HG03025 (cell line): ENCODE data around the gene DET1.
"Not testable (repeated sequence)": the region's sequence is repeated elsewhere in the genome, so short reads cannot be mapped to it uniquely, and the experiment has no call there.

Source experiments
- ATAC-seq: cut with Tn5 transposase; IDR thresholded peaks from one replicate; pipeline ENCODE4 v1.9.1; 2021; ENCODE audit warnings: mild to moderate bottlenecking, moderate library complexity; ENCODE audit not compliant: unreplicated experiment, low FRiP score

The DET1 gene

DNA sequence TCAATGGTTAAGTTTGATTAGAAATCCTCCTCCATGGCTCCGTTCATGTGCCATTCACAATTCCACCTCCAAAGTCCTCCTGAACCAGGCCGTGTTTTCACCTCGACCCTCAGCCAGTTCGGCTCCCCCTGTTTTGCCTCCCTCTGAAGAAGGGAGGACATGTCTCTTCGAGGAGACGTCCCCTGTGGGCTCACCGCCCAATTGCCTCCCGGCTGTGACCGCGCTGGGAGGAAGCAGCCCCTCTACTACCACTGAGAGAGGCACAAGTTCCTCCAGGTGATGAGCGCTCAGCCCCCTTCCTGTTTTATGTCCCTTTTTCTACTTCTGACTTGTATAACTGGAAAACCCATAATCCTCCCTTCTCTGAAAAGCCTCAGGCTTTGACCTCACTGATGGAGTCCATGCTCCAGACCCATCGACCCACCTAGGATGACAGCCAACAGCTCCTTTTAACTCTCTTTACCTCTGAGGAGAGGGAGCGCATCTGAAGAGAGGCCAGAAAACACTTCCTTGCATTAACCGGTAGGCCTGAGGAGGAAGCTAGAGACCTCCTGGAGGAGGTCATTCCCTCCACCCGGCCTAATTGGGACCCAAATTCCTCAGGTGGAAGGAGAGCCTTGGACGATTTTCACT, 4.7 kb downstream of the DET1 start:
- ATAC-seq, result no peak

DNA sequence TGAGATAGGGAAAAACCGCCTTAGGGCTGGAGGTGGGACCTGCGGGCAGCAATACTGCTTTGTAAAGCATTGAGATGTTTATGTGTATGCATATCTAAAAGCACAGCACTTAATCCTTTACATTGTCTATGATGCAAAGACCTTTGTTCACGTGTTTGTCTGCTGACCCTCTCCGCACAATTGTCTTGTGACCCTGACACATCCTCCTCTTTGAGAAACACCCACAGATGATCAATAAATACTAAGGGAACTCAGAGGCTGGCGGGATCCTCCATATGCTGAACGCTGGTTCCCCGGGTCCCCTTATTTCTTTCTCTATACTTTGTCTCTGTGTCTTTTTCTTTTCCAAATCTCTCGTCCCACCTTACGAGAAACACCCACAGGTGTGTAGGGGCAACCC, 5.4 kb downstream of the DET1 start:
- not testable (repeated sequence) for ATAC-seq

DNA sequence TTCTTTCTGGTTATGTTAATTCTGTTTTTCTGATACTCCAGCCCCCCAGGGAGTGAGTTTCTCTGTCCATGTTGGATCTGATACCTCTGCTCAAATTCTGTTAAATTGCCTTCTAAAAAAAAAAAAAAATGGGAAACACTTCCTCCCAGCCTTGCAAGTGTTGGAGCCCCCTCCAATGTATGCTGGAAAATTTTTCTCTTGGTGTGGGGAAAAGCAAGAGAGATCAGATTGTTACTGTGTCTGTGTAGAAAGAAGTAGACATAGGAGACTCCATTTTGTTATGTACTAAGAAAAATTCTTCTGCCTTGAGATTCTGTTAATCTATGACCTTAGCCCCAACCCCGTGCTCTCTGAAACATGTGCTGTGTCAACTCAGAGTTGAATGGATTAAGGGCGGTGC, 6.1 kb downstream of the DET1 start:
- not testable (repeated sequence) for ATAC-seq

DNA sequence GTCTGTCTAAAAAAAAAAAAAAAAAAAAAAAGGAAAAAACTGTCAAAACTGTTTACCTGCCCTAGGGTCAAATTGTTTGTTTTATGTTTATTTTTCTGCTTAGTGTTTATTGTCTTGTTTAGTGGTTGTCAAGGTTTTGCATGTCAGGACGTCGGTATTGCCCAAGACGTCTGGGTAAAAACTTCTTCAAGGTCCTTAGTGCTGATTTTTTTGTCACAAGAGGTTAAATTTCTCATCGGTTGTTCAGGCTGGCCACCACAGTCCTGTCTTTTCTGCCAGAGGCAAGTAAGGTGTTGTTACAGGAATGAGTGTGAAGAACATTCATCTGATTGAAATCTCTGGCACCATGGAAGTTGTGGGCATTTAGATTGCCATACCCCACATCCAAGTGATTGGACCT, 7.0 kb downstream of the DET1 start:
- ATAC-seq, result no peak

DNA sequence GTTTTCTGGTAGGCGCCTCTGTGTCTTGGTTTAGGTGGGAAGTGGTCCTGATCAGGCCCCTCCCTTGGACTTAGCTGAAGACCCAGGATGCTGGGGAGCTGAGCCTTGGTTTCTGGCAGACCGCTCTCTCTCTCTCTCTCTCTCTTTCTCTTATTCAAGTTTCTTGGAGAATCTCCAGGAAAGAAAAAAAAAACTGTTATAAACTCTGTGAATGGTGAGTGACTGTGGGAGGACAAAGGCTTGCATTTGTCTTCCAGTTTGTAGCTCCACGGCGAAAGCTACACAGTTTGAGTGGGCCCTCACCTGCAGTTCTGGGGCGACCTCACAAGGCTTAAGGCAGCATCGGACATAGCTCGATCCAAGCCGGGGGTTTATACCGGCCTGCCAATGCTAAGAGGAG, 7.5 kb downstream of the DET1 start:
- no peak for ATAC-seq

DNA sequence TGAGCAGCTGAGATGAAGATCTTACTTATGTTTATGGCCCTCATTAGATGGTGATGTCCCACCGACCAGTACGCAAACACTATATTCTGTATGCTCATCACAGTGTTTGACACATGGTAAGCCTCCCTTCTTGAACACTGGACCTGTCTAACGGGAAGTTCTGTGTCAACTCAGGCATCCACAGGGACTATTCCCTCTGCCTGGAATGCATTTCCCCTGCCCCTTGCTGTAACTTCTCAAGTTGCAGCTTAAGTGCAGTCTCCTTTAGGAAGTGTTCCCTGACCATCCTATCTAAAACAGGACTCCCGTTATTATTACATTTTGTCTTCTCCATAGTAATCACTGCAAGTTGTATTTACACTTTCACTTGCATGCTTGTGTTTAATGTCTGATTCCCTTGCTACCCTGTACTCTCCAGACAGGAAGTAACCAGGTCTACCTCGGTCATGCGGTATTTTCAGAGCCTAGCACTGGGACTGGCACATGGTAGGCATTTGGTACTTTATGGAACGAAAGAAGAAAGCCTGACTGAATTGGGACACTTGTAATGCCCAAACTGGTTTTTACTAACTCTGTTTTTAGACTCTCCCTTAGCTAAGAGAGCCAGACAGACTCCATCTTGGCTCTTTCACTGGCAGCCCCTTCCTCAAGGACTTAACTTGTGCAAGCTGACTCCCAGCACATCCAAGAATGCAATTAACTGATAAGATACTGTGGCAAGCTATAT, 8.7 kb downstream of the DET1 start:
- no peak for ATAC-seq

DNA sequence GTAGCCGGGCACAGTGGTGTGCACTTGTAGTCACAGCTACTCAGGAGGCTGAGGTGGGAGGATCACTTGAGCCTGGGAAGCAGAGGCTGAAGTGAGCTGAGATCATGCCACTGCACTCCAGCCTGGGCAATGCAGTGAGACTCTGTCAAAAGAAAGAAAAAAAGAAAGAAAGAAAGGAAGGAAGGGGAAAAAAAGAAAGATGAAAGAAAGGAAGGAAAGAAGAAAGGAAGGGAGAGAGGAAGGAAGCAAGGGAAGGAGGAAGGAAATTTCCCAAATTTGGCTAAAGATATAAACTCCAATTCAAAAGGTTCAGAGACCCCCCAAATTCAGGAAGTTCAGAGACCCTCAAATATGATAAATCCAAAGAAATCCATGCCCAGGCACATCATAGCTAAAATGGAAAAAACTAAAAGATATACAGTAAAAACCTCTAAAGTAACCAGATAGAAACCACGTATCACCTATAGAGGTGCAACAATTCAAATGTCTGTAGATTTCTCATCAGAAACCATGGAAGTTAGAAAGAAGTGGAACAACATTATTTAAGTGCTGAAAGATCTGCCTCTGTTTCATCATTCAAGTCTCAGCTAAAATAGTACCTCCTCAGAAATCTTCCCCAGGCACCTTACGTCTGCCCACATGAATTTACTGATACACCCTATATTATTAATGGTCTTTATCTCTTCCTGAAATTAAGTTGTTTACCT, 10.7 kb downstream of the DET1 start:
- no peak for ATAC-seq

DNA sequence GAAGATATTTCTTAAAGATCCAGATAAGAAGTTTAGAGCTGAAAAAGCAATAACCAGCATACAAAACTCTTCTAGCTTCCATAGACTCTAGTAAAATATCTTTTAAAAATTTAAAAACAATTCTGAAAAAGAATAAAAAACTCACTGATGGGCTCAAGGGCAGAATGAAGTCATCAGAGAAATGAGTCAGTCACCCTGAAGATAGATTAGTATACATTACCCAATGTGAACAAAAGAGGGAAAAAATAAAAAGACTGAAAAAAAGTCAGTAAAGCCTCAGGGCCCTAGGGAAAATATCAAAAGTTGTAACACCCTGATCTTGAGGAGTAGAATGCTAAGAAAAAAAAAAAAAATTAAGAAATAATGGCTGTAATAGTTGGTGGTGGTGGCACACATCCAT, 11.4 kb downstream of the DET1 start:
- ATAC-seq, result no peak

DNA sequence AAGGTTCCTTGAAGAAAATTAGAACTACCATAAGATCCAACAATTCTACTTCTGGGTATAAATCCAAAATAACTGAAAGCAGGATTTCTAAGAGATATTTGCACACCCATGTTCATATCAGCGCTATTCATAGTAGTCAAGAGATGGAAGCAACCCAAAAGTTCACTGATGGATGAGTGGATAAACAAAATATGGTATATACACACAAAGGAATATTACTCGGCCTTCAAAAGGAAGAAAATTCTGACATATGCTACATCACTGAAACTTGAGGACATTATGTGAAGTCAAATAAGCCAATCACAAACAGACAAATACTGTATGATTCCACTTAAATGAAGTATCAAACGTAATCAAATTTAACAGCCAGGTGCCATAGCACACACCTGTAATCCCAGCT, 13.1 kb downstream of the DET1 start:
- ATAC-seq, result no peak

DNA sequence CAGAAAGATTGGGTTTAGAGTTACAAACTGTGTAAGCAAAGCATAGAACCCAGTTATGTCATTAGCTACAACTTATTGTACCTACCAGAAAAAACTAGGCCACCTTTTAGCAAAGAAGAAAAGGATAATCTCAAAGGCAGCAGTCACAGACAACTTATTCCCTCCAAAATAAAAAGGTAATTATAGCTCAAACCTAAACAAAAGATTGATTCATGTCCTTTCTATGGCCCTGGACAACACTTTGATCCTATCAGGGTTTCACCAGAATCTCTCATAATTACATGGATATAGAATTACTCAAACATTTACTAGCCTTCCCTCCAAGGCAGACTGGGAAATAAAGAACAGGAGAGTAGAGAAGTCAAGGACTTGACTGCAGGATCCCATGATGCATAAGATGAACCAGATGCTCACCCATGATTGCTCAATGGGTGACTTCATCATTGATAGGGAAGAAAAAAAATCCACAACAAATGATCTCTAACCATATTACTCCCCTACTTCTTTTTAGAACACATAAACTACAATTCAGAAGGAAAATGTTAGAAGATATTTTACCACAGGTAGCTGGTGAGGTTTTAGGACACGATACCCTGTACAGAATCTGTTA, 17.4 kb downstream of the DET1 start:
- ATAC-seq, result no peak

DNA sequence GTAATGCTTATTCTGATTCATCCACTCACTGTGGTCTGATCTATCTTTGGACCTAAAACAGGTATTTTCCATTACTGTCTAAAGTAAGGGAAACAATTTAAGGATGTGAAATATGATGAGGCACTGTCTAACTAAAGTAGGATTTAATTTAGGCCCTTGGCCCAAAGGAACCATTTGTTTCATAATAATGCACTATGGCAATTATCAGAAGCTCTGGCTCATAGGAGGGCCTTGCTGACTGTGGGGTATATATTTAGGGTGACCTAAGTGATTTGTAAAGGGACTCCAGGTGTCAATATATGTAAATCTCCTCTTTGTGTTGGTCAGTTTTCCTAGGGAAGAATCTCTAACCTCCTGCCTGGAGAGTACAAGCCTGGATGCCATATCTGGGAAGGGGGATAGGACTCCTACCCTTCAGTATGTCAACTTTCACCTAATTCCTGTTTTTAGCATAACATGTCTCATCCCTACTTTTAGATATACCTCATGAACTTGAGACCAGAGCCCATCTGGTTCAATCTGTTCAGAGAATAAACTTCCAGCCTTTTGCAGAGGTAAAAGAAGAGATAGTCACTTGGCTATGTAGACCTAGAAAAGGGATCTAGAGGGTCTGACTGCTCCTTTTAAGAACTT, 20.1 kb downstream of the DET1 start:
- no peak for ATAC-seq

DNA sequence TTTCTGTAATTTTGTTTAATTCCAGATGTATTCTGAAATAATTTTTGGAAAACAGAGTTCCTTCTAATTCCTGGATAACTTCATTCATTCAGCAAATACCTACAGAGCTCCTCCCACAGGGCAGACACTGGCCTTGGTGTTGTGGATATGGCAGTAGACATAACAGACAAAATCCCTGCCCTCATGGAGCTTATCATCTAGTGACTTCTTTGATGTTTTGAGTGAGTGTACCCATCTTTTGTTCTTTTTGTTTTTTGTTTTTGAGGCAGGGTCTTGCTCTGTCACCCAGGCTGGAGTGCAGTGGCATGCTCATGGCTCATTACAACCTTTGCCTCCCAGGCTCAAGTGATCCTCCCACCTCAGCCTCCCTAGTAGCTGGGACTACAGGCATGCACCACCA, 21.1 kb downstream of the DET1 start:
- ATAC-seq, result no peak

DNA sequence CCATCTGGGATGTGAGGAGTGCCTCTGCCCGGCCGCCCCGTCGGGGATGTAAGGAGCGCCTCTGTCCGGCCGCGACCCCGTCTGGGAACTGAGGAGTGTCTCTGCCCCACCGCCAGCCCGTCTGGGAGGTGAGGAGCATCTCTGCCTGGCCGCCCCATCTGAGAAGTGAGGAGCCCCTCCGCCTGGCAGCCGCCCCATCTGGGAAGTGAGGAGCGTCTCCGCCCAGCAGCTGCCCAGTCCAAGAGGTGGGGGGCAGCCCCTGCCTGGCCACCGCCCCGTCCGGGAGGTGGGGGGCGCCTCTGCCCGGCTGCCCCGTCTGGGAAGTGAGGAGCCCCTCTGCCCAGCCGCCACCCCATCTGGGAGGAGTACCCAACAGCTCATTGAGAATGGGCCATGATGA, 22.4 kb downstream of the DET1 start:
- not testable (repeated sequence) for ATAC-seq

DNA sequence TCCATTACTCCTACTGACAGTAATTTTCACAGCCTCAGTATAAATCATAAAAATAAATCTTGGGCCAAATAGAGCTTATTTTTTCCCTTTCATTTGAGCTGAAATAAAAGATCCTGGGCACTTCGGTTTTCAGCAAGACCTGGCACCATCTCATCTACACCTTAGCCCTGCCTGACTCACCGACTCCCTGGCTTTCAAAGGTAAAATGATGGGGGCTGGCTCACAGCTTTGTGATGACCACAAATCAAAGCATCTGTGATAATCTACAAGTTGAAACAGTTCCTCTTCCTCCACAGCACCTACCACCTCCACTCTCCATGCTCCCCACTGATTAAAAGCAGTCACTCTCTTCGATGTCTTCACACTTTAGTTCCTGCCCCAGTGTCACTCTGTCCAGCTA, 27.6 kb downstream of the DET1 start:
- no peak for ATAC-seq

DNA sequence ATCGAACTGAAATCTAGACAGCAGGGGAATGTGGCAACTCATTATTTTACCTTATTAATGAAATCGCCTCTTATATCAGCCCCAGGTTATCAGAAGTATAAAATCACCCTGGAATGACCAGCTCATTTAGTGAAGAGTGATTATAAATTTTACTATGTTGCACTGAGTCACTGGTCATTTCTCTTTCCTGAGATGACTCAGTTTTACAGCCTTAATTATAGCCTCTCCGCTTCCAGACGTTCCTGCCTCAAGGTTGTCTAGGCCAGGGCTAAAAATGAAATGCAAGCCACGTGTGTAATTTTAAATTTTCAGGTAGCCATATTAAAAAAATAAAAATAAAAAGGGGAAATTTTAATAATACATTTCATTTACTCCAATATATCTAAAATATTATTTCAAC, 33.3 kb downstream of the DET1 start:
- ATAC-seq, result no peak

DNA sequence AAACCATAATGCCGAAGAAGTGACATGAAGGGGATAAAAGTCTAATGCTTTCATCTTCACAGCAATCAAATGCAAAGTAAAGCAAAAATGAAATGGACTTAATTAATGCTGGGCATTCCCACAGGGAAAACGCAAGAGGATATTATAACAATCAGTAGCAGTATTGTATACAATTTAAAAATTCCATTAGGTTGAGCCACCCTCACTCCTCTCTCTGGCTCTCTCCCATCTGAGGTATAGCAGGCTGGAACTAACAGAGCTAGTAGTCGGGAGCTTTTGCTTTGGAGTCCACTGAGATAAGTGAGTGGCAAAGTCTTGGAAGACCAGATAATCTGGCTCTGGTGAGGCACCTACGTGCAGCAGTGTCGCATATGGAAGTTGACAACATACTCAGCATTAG, 33.9 kb downstream of the DET1 start:
- ATAC-seq, result no peak

DNA sequence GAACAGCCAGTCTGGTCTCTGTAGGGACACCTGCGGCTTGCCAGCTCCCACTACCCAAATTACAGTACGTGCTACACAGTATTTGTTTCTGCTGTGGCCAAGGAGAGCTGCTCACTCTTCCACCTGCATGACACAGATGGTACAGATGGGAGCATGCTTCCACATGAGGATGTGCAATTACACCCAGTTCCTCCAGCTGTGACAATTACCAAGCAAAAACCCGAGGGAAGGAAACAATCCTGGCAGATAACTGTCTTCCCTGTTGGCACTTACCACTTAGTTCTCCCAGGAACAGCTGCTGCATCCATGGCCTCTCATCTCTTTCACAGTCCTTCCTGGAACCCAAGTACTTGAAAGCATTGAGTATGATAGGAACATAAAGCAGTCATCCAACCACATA, 34.4 kb downstream of the DET1 start:
- ATAC-seq, result no peak

DNA sequence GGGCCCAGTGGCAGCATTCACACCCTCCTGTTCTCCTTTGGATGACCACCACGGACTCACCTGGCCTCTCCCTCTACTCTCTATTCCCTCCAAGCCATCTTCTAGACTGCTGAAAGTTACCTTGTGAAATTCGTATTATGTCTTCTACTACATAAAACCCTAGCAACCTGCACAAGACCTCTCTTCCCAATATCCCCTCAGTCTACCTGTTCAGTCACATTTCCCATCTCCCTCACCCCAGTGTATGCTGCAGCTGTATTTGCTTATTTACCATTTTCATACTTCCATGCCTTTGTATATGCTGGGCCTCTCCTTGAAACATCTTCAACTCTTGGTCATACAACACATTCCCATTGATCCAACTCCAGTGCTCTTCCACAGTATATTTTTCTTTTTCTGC, 35.3 kb downstream of the DET1 start:
- ATAC-seq, result no peak

DNA sequence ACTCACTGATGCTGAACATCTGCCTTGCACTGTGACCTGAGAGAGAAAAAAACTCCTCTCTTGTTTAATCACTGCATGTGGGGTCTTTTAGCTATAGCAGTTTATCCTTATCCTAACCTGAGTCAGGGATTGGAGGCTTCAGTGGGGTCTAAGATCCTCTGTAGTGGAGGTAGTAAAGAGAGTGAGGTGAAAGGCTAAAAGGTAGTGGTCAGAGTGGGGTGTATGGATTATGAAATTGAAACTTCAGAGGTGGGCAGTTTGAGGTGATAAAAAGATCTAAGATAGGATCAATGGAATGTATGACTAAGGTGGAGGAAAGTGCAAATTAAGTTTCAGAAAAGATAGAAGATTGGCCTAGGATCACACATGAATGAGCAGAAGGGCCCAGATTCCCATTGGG, 36.5 kb downstream of the DET1 start:
- no peak for ATAC-seq

DNA sequence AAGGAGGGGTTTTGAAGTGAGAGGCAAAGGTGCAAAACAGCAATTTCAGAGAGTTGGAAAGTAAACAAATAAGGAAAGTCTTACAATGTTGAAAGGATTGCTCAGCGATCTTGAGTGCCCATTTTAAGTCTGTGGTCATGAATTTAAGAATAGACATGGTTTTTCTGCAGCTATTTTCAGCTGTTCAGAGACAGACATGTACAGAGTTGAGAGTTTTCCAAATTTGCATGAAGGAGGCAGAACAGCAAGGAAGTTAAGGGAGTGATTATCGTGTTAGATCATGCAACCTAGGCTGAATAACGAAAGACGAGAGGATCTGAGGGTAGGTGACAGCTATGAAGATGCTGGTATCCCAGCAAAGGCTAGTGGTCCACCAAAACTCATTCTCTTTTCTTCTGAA, 37.2 kb downstream of the DET1 start:
- ATAC-seq, result no peak

DNA sequence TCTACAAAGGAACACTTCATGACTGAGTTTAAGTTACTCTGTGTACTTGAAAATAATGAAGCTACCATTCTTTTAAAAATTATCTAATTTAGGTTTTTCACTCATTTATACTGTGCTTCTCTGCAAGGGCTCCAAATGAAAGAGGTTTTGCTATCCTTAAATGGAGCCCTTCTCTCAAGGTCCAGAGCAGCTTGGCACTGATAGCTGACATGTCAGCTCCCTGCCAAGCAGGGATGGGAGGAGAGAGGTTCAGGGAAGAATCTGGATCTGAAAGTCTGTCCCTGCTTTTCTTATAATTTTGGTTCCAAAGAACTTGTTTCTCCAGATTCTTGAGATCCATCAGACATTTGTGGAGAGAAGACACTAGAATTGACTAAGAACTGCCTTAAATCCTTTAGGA, 39.9 kb downstream of the DET1 start:
- ATAC-seq, result no peak
